Sigmoid colon (tissue), 7 donors: ENCODE measurements around the gene ZNF665. TPM values are rescaled to one million over a fixed set of nuclear protein-coding genes. Genes with fewer than 3 reads are reported as not detected.
"Not testable (repeated sequence)": the region's sequence is repeated elsewhere in the genome, so short reads cannot be mapped to it uniquely, and the experiment has no call there.

Source experiments
- DNase-seq: peaks from one replicate; pipeline ENCODE4 v3.0.0-alpha.2; 2019
- H3K27ac ChIP-seq, 4 donors: fragments of 200-600 bp; sonication (generic); one replicate each; pipeline ENCODE4 v1.5.1; 2016 to 2019; ENCODE audit warnings: mild to moderate bottlenecking in 1 of 4
- H3K27me3 ChIP-seq, 3 donors: fragments of 200-600 bp; sonication (generic); one replicate each; pipeline ENCODE4 v1.5.1; 2019; ENCODE audit warnings: mild to moderate bottlenecking in 1 of 3
- H3K36me3 ChIP-seq, 4 donors: fragments of 200-600 bp; sonication (generic); one replicate each; pipeline ENCODE4 v1.5.1; 2016 to 2019
- H3K4me1 ChIP-seq, 4 donors: fragments of 200-600 bp; sonication (generic); one replicate each; pipeline ENCODE4 v1.5.1; 2017 to 2019
- H3K4me3 ChIP-seq, 4 donors: fragments of 200-600 bp; sonication (generic); one replicate each; pipeline ENCODE4 v1.5.1; 2017 to 2019; ENCODE audit warnings: mild to moderate bottlenecking in 2 of 4, moderate library complexity in 1 of 4
- H3K9me3 ChIP-seq, 4 donors: fragments of 200-600 bp in 3 of 4; sonication (generic) in 3 of 4; one replicate each; pipeline versions ENCODE4 v1.5.1 to v1.6.1; 2013 to 2019
- CTCF ChIP-seq, 4 experiments: fragments of 450-650 bp in 3 of 4; fragments of 200-600 bp in 1 of 4; IDR thresholded peaks; one replicate each; pipeline ENCODE4 v1.5.1; 2016 to 2019; ENCODE audit warnings: antibody characterized with exemption in 4 of 4, mild to moderate bottlenecking in 3 of 4, moderate library complexity in 2 of 4
- EP300 ChIP-seq, 4 donors: sonication (generic); formaldehyde crosslinking; IDR thresholded peaks; one replicate each; pipeline ENCODE4 v1.6.1; 2017; ENCODE audit warnings: antibody characterized with exemption in 4 of 4
- POLR2A ChIP-seq, 2 donors: fragments of 450-650 bp; IDR thresholded peaks; one replicate each; pipeline ENCODE4 v1.6.1; 2016; ENCODE audit warnings: antibody characterized with exemption in 2 of 2, mild to moderate bottlenecking in 2 of 2, moderate library complexity in 2 of 2
- POLR2AphosphoS5 ChIP-seq, 4 donors: sonication (generic); formaldehyde crosslinking; IDR thresholded peaks; one replicate each; pipeline ENCODE4 v1.6.1; 2017; ENCODE audit warnings: antibody characterized with exemption in 4 of 4
- WGBS, 2 donors: extraction: QIAGEN DNeasy Blood & Tissue Kit; methylation state at CpG; one replicate each; pipeline ENCODE4 v1.1.7; 2013; 5-methylcytosine and 5-hydroxymethylcytosine counted together
- intact Hi-C: fragments of 100-400 bp; cut with DNase I; formaldehyde crosslinking; loops from one replicate; pipeline ENCODE4 v1.15.1; 2023
- polyA plus RNA-seq, 3 donors: library from polyadenylated mRNA; stranded (reverse); fragments of 200-250 nt; gene quantifications; one replicate each; pipeline ENCODE4 v1.2.3, GENCODE V29; 2013
- total RNA-seq, 4 donors: library from RNA; depleted of rRNA; stranded (reverse); fragments of >200 nt; gene quantifications; one replicate each; pipeline ENCODE4 v1.1.0, GENCODE V29; 2016
- donor health status: healthy with polysubstance abuse.
- donor health status: Bipolar disorder and iron deficiency.
- donor health status: healthy.

The ZNF665 gene
- total and polyA plus RNA-seq, 7 donors = 0.92 to 16.8 (median 5.3) TPM

- H3K27me3 ChIP-seq = no peaks in the 10 kb centered on the region
- H3K9me3 ChIP-seq = peaks cover 0 to 8% (median 0%) of the 10 kb centered on the region in 4 donors
- no peaks in the 10 kb centered on the region for H3K36me3 ChIP-seq
- peak within 1 kb of the TSS; percentile 47 to 84 (median 72) for H3K4me3 ChIP-seq
- 2% methylated on average over 50 to 51 of the region's 51 CpGs for WGBS, 2 donors
- peaks cover 0 to 26% (median 14%) of the 10 kb centered on the region in 4 donors for H3K4me1 ChIP-seq
- peak within 1 kb of the TSS; percentile 76 to 83 (median 80) for H3K27ac ChIP-seq
- no peak for TF ChIP-seq CTCF (IDR thresholded peaks at IDR 0.05)
- peak; percentile 25 to 68 (median 62) for TF ChIP-seq POLR2AphosphoS5 (IDR thresholded peaks at IDR 0.05)
- no peak for TF ChIP-seq EP300 (IDR thresholded peaks at IDR 0.05)
- peak; percentile 21 to 27 for TF ChIP-seq POLR2A (IDR thresholded peaks at IDR 0.05)
- intact Hi-C loops = loop anchor here (1.0 to 10.0 kb wide), 3 partner anchors 26 to 138 kb away; partner anchors contain the start of genes ZNF160 and ZNF347
- DNase-seq = peak; percentile 88
These were observed 60.8 kb downstream of the ZNF665 start, which contains the start of gene ZNF415 for GRCh38 chr19:53132141-53132991. Gene ZNF415, minus strand, starts transcription at chr19:53132910. Its CDS starts 10,234 bp downstream, at chr19:53122676.

GRCh38 chr19:53131727-53132126 lies 61.4 kb downstream of the ZNF665 start:
- Histone ChIP-seq H3K4me1 (peaks cover 0 to 26% (median 14%) of the 10 kb centered on the region in 4 donors), H3K9me3 (peaks cover 0 to 4% (median 0%) of the 10 kb centered on the region in 4 donors), H3K27ac (peak overlapping the region in 3 of 4 donors; percentile 79 to 83 (median 81)), H3K27me3 (no peaks in the 10 kb centered on the region), H3K4me3 (peak overlapping the region; percentile 47 to 84 (median 72)), H3K36me3 (no peaks in the 10 kb centered on the region)
- intact Hi-C loops = loop anchor here (1.0 to 10.0 kb wide), 3 partner anchors 27 to 137 kb away; partner anchors contain the start of genes ZNF160 and ZNF347
- DNase-seq = no peak
- 34 to 46% methylated on average over 6 of the region's 6 CpGs for WGBS, 2 donors
- TF ChIP-seq EP300 (IDR thresholded peaks at IDR 0.05) (no peak), CTCF (IDR thresholded peaks at IDR 0.05) (no peak), POLR2A (IDR thresholded peaks at IDR 0.05) (no peak), POLR2AphosphoS5 (IDR thresholded peaks at IDR 0.05) (no peak)

GRCh38 chr19:53131085-53131590 lies 62.0 kb downstream of the ZNF665 start:
- WGBS, 2 donors = 87 to 89% methylated on average over 4 of the region's 4 CpGs
- peaks cover 0 to 4% (median 0%) of the 10 kb centered on the region in 4 donors for H3K9me3 ChIP-seq

GRCh38 chr19:53130506-53130905 lies 62.7 kb downstream of the ZNF665 start:
- Histone ChIP-seq H3K27me3 (no peaks in the 10 kb centered on the region), H3K4me3 (no peak overlapping the region), H3K36me3 (no peaks in the 10 kb centered on the region), H3K4me1 (peaks cover 0 to 26% (median 14%) of the 10 kb centered on the region in 4 donors), H3K27ac (no peak overlapping the region), H3K9me3 (peaks cover 0 to 4% (median 0%) of the 10 kb centered on the region in 4 donors)
- DNase-seq = no peak
- no peak for TF ChIP-seq CTCF (IDR thresholded peaks at IDR 0.05)
- no peak for TF ChIP-seq EP300 (IDR thresholded peaks at IDR 0.05)
- TF ChIP-seq POLR2AphosphoS5 (IDR thresholded peaks at IDR 0.05) = no peak
- TF ChIP-seq POLR2A (IDR thresholded peaks at IDR 0.05) = no peak
- intact Hi-C loops = loop anchor here (10.0 kb wide), 1 partner anchor 136 kb away; no protein-coding TSS in a partner anchor
- 86 to 91% methylated on average over 7 of the region's 7 CpGs for WGBS, 2 donors

More at GRCh38 chr19:53131085-53131590, 62.0 kb downstream of the ZNF665 start:
- Histone ChIP-seq H3K4me3 (no peak overlapping the region), H3K4me1 (peaks cover 0 to 26% (median 14%) of the 10 kb centered on the region in 4 donors), H3K27ac (no peak overlapping the region), H3K27me3 (no peaks in the 10 kb centered on the region), H3K36me3 (no peaks in the 10 kb centered on the region)
- DNase-seq = no peak
- intact Hi-C loops = loop anchor here (10.0 kb wide), 1 partner anchor 136 kb away; no protein-coding TSS in a partner anchor
- TF ChIP-seq POLR2AphosphoS5 (IDR thresholded peaks at IDR 0.05) (no peak), POLR2A (IDR thresholded peaks at IDR 0.05) (no peak), EP300 (IDR thresholded peaks at IDR 0.05) (no peak), CTCF (IDR thresholded peaks at IDR 0.05) (no peak)

- intact Hi-C loops, H3K27me3 ChIP-seq, DNase-seq, H3K27ac ChIP-seq, H3K36me3 ChIP-seq, H3K4me3 ChIP-seq, H3K9me3 ChIP-seq: not testable (repeated sequence)
- H3K4me1 ChIP-seq = peaks cover 0 to 15% (median 10%) of the 10 kb centered on the region in 4 donors
- 83 to 84% methylated on average over 8 of the region's 15 CpGs for WGBS, 2 donors
These were observed 66.2 kb downstream of the ZNF665 start for GRCh38 chr19:53126733-53127526.
